Dendritic cell treated with granulocyte-macrophage colony-stimulating factor and Interleukin-4, amounts not matched to agents 40 ng/mL and 50 ng/mL, for 4 days (primary cell): Measurements from ENCODE around the gene CACTIN.
"Not testable (repeated sequence)": the region's sequence is repeated elsewhere in the genome, so short reads cannot be mapped to it uniquely, and the experiment has no call there.

Source experiments
- H3K27ac Mint-ChIP-seq: one replicate; pipeline ENCODE4 v1.8.0; 2022; ENCODE audit warnings: mild to moderate bottlenecking, mixed read lengths
- H3K27me3 Mint-ChIP-seq: one replicate; pipeline ENCODE4 v1.8.0; 2022; ENCODE audit warnings: mild to moderate bottlenecking, mixed read lengths
- H3K36me3 Mint-ChIP-seq: one replicate; pipeline ENCODE4 v1.8.0; 2022; ENCODE audit warnings: low read depth, mixed read lengths
- H3K4me1 Mint-ChIP-seq: one replicate; pipeline ENCODE4 v1.8.0; 2022; ENCODE audit warnings: low read depth, mixed read lengths
- H3K4me3 Mint-ChIP-seq: one replicate; pipeline ENCODE4 v1.8.0; 2022; ENCODE audit warnings: mild to moderate bottlenecking, moderate library complexity, mixed read lengths
- H3K9me3 Mint-ChIP-seq: one replicate; pipeline ENCODE4 v1.8.0; 2022; ENCODE audit warnings: mixed read lengths
- intact Hi-C: fragments of 100-400 bp; cut with micrococcal nuclease; formaldehyde crosslinking; loops from one replicate; pipeline ENCODE4 v1.15.0; 2022

The CACTIN gene

GRCh38 chr19:3577723-3578344 lies 48.8 kb downstream of the CACTIN start:
- H3K4me3 Mint-ChIP-seq: no peak overlapping the region
- peaks cover 61% of the 10 kb centered on the region for H3K36me3 Mint-ChIP-seq
- peaks cover 58% of the 10 kb centered on the region for H3K4me1 Mint-ChIP-seq
- no peak overlapping the region for H3K27ac Mint-ChIP-seq
- H3K9me3 Mint-ChIP-seq: no peaks in the 10 kb centered on the region
- intact Hi-C loops: no loop called here
- H3K27me3 Mint-ChIP-seq: no peaks in the 10 kb centered on the region

DNA sequence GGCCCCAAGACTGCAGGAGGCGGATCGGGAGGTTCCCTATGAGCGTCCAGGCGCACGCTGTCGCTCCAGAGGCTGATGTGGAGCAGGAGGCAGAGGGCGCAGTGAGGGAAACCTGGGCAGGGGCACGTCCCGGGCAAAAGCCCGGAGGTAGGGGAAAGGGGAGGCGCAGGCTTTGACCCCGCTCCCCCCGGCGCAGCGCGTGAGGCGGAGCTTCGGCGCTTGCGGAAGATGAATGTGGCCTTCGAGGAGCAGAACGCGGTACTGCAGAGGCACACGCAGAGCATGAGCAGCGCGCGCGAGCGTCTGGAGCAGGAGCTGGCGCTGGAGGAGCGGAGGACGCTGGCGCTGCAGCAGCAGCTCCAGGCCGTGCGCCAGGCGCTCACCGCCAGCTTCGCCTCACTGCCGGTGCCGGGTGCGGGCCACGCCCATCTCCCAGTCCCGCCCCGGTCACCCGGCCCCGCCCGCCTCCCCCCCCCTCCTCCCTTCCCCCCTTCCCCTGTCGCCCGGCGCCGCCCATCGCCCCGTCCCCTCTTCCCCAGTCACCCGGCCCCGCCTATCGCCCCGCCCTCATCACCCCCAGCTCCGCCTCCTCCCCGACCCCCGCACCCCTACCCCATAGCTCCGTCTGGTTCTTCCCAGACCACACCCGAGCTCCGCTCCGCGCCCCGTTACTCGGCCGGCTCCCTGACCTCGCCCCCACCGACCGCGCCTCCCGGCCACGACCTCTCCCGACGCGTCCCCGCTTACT lies 49.7 kb downstream of the CACTIN start:
- intact Hi-C loops: no loop called here
- Mint-ChIP-seq H3K9me3 (no peaks in the 10 kb centered on the region), H3K36me3 (peaks cover 61% of the 10 kb centered on the region), H3K27me3 (no peaks in the 10 kb centered on the region), H3K4me1 (peaks cover 63% of the 10 kb centered on the region), H3K4me3 (peak overlapping the region; percentile 70), H3K27ac (no peak overlapping the region)

- Mint-ChIP-seq H3K36me3 (peaks cover 61% of the 10 kb centered on the region), H3K4me1 (peaks cover 70% of the 10 kb centered on the region), H3K27me3 (no peaks in the 10 kb centered on the region), H3K4me3 (peak overlapping the region; percentile 70), H3K9me3 (no peaks in the 10 kb centered on the region), H3K27ac (no peak overlapping the region)
- intact Hi-C loops: no loop called here
Observed at GRCh38 chr19:3575949-3576673, 50.5 kb downstream of the CACTIN start.

GRCh38 chr19:3575260-3575741 lies 51.3 kb downstream of the CACTIN start:
- peaks cover 61% of the 10 kb centered on the region for H3K36me3 Mint-ChIP-seq
- H3K4me1 Mint-ChIP-seq: peaks cover 68% of the 10 kb centered on the region
- no peaks in the 10 kb centered on the region for H3K27me3 Mint-ChIP-seq
- no peaks in the 10 kb centered on the region for H3K9me3 Mint-ChIP-seq
- no peak overlapping the region for H3K27ac Mint-ChIP-seq
- no peak overlapping the region for H3K4me3 Mint-ChIP-seq
- intact Hi-C loops: no loop called here

DNA sequence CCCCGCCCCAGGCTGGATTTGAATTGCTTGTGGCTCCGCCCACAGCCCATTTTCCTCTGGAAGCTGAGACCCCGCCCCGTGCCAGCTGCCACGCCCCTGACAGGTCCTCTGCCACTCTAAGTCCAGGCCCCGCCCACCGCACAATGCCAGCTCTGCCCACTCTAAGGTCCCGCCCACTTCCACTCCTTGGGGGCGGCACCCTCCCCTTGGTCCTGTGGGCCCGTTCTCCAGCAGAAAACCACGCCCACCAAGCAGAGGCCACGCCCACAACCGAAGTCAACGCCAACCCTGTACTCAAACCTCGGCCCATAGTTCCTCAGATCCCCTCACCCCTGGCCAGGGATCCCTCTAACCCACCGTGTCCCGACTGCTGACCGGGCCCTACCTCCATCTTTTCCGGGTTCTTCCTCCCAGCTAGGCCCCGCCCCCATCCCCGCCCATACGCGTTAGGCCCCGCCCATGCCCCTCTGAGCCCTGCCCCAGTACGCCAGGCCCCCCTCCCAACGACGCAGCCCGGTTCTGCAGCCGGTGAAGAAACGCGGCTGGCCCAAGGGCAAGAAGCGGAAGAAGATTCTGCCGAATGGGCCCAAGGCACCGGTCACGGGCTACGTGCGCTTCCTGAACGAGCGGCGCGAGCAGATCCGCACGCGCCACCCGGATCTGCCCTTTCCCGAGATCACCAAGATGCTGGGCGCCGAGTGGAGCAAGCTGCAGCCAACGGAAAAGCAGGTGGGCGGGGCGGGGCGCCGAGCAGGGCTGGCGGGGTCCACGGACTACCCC lies 52.5 kb downstream of the CACTIN start:
- H3K4me1 Mint-ChIP-seq: peaks cover 56% of the 10 kb centered on the region
- intact Hi-C loops: loop anchor here (2.0 kb wide), 2 partner anchors 15 to 67 kb away; partner anchors contain the start of gene FZR1
- no peaks in the 10 kb centered on the region for H3K9me3 Mint-ChIP-seq
- peak overlapping the region; percentile 88 for H3K4me3 Mint-ChIP-seq
- H3K27ac Mint-ChIP-seq: peak overlapping the region; percentile 85
- no peaks in the 10 kb centered on the region for H3K27me3 Mint-ChIP-seq
- H3K36me3 Mint-ChIP-seq: peaks cover 59% of the 10 kb centered on the region

DNA sequence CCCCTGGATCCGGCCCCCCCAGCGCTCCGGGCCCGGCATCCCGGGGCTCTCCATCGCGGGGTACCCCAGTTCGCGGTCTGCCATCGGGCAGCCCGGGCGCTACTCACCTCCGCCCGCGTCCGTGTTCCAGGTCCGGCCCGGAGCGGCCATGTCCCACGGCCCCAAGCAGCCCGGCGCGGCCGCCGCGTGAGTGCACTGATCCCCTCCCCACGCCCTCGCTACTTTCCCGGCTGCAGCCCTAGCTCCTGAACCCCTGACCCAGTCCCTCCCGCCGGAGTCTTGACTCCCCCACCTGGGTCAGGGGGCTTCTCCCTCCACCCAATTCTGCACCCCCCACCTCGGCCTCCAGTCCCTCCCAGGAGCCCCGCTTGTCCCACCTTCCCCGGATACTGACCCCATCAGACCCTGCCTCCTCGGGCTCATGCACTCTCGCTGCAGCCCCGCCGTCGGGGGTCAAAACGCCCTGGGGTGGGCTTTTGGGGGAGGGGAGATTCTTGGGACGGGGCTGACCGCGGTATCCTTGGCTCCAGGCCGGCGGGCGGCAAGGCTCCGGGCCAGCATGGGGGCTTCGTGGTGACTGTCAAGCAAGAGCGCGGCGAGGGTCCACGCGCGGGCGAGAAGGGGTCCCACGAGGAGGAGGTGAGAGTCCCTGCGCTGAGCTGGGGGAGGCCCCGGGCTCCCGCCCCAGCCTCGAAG lies 53.3 kb downstream of the CACTIN start:
- intact Hi-C loops: loop anchor here (2.0 kb wide), 2 partner anchors 15 to 67 kb away; partner anchors contain the start of gene FZR1
- H3K4me1 Mint-ChIP-seq: peaks cover 56% of the 10 kb centered on the region
- peaks cover 52% of the 10 kb centered on the region for H3K36me3 Mint-ChIP-seq
- peak overlapping the region; percentile 85 for H3K27ac Mint-ChIP-seq
- no peaks in the 10 kb centered on the region for H3K9me3 Mint-ChIP-seq
- peak overlapping the region; percentile 88 for H3K4me3 Mint-ChIP-seq
- H3K27me3 Mint-ChIP-seq: no peaks in the 10 kb centered on the region

GRCh38 chr19:3572855-3573161 lies 53.8 kb downstream of the CACTIN start, which contains the start of gene HMG20B:
HMG20B (plus strand) TSS chr19:3572944; CDS start chr19:3573310, 366 bp downstream.
- intact Hi-C loops: loop anchor here (2.0 kb wide), 2 partner anchors 14 to 66 kb away; partner anchors contain the start of gene FZR1
- peak within 1 kb of the TSS; percentile 88 for H3K4me3 Mint-ChIP-seq
- peak within 1 kb of the TSS; percentile 85 for H3K27ac Mint-ChIP-seq
- H3K9me3 Mint-ChIP-seq: no peaks in the 10 kb centered on the region
- no peaks in the 10 kb centered on the region for H3K27me3 Mint-ChIP-seq
- peaks cover 47% of the 10 kb centered on the region for H3K36me3 Mint-ChIP-seq
- peaks cover 56% of the 10 kb centered on the region for H3K4me1 Mint-ChIP-seq

DNA sequence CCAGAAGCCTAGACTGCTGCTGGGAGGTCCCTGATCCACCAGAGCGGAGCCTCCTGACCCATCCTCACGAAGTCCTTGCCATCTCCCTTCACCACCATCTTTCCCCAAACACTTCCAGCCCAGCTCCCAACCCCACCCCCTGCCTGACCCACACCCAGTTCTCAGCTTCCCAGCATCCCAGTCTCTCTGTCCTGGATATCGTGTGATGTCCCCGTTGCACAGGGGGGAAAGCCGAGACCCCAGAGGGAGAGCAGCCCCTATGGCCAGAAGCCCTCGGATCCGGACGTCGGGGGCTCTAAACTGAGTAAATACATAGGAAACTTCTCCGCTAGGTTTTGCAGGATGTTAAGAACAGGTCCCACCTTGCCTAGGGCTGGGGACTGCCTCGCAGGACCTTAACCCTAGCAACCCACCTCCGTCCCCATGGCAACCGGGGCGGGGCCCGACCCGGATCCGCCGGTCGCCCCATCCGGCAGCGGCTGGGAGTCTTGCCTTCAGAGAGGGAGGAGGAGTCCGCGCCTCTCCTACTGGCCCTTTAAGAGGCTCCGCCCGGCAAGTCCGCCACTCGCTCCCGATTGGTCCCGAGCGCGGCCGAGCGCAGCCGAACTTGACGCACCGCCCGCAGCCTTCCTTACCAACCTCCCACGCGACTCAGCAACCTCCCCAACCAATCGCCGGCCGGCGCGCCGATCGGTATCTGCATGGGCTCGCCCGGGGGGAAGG lies 54.3 kb downstream of the CACTIN start:
- intact Hi-C loops: loop anchor here (2.0 kb wide), 2 partner anchors 13 to 65 kb away; partner anchors contain the start of gene FZR1
- H3K4me3 Mint-ChIP-seq: peak overlapping the region; percentile 88
- H3K27me3 Mint-ChIP-seq: no peaks in the 10 kb centered on the region
- H3K36me3 Mint-ChIP-seq: peaks cover 42% of the 10 kb centered on the region
- H3K9me3 Mint-ChIP-seq: no peaks in the 10 kb centered on the region
- peaks cover 56% of the 10 kb centered on the region for H3K4me1 Mint-ChIP-seq
- H3K27ac Mint-ChIP-seq: peak overlapping the region; percentile 85

- H3K27ac Mint-ChIP-seq: peak overlapping the region; percentile 39
- intact Hi-C loops: no loop called here
- no peaks in the 10 kb centered on the region for H3K27me3 Mint-ChIP-seq
Observed at GRCh38 chr19:3570606-3571011, 56.0 kb downstream of the CACTIN start.

GRCh38 chr19:3570042-3570441 lies 56.5 kb downstream of the CACTIN start:
- H3K27me3 Mint-ChIP-seq, H3K9me3 Mint-ChIP-seq, intact Hi-C loops, H3K27ac Mint-ChIP-seq, H3K4me3 Mint-ChIP-seq: not testable (repeated sequence)
- Mint-ChIP-seq H3K36me3 (peaks cover 19% of the 10 kb centered on the region), H3K4me1 (peaks cover 40% of the 10 kb centered on the region)

More at GRCh38 chr19:3570606-3571011, 56.0 kb downstream of the CACTIN start:
- Mint-ChIP-seq H3K9me3 (no peaks in the 10 kb centered on the region), H3K4me3 (no peak overlapping the region), H3K36me3 (peaks cover 25% of the 10 kb centered on the region), H3K4me1 (peaks cover 45% of the 10 kb centered on the region)

- Mint-ChIP-seq H3K27me3 (no peaks in the 10 kb centered on the region), H3K4me3 (no peak overlapping the region), H3K9me3 (no peaks in the 10 kb centered on the region), H3K36me3 (no peaks in the 10 kb centered on the region), H3K4me1 (peaks cover 29% of the 10 kb centered on the region), H3K27ac (no peak overlapping the region)
- intact Hi-C loops: no loop called here
Observed at GRCh38 chr19:3565139-3565538, 61.5 kb downstream of the CACTIN start.

GRCh38 chr19:3563709-3564524 lies 62.7 kb downstream of the CACTIN start:
- peaks cover 31% of the 10 kb centered on the region for H3K4me1 Mint-ChIP-seq
- no peak overlapping the region for H3K4me3 Mint-ChIP-seq
- intact Hi-C loops: no loop called here
- peak overlapping the region; percentile 65 for H3K27ac Mint-ChIP-seq
- H3K27me3 Mint-ChIP-seq: no peaks in the 10 kb centered on the region
- H3K36me3 Mint-ChIP-seq: no peaks in the 10 kb centered on the region
- H3K9me3 Mint-ChIP-seq: no peaks in the 10 kb centered on the region
